Right kidney (tissue), 1 donor: Measurements from ENCODE around the gene IGDCC3.

ENCODE experiments used
- DNase-seq: peaks from one replicate; pipeline ENCODE4 v3.0.0-alpha.2; 2016

Gene IGDCC3

DNA sequence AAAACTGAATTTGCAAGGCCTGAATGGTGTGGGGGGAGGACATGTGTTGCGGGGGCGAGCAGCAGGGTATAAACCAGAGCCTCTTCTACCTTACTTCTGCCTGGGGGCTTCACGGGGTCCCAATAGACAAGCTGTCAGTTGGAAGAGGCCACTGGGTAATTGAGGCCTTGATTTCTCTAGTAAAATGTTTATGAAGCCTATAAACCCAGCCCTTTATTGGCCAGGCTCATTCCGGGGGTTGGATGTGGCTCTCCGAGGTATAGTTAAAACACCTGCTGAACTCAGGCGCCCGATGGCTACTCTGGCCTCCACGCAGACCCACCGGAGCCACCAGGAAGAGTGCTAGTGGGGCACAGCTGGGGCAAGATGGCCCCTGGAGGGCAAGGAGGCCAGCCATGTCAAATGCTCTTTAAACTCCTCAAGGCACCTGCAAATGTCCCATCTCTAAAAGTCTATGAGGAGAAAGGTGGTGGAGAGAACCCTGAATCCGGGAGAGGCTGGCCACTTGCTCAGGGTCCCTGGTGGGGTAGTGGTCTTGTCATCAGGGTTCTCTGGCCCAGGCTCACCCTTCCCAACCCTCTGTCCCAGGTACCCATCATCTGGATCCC, 34.3 kb downstream of the IGDCC3 start:
- DNase-seq: peak; percentile 1

- DNase-seq: no peak
These were observed 35.3 kb downstream of the IGDCC3 start for GRCh38 chr15:65342493-65342892.

- peak; percentile 49 for DNase-seq
These were observed 37.9 kb downstream of the IGDCC3 start for GRCh38 chr15:65339920-65340319.

DNA sequence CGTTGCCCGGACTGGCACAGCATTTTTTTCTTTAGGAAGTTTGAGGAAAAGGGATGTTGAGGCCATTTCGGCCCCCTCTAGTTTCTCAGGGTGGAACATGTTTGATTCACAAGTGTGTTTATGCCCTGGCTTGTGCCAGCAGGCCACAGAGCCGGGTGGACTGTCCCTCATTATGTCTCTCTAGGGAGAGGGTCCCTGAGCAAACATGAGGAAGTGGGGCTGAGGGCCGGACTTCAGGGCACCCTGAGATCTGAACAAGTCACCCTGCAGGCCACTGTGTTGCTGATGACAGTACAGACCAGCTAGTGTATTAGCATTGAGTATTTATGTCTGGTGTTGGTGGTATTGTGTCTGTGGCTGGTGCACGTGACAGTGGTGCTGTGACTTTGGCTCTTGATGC, 38.4 kb downstream of the IGDCC3 start:
- DNase-seq: no peak

GRCh38 chr15:65338823-65339222, 39.0 kb downstream of the IGDCC3 start:
- no peak for DNase-seq

- DNase-seq: no peak
These were observed 39.4 kb downstream of the IGDCC3 start for GRCh38 chr15:65338366-65338765.

DNA sequence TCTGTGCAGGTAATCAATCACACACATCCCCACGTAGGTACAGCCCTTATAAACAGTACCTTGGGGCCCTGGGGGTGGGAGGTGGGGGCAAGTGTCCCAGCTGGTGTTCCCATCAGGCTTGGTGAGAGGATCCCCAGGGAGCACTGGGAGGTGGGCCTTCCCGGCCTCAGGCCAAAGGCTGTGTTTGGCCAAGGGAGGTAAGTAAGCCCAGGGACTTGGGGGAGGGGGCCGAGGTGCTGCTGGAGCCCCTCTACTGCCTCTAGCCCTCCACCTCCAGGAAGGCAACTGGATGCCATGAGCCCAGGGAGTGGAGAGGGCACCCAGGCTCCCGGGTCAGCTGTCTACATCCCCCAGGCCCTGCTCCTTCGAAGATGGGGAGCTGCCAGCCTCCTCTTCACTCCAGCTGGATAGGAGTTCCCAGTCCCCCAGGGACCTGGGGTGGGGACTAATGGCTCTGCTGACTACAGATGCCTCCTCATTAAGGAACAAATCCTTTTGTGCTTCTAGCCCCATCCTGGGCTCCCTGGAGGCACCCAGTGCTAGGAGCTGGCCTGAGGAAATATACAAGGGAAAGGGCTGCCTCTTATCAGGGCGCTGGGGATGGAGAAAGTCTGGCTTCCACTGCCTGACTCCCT, 40.2 kb downstream of the IGDCC3 start:
- no peak for DNase-seq

- no peak for DNase-seq
These were observed 41.0 kb downstream of the IGDCC3 start for GRCh38 chr15:65336493-65337435.

- DNase-seq: no peak
These were observed 42.3 kb downstream of the IGDCC3 start for GRCh38 chr15:65335278-65336055.

DNA sequence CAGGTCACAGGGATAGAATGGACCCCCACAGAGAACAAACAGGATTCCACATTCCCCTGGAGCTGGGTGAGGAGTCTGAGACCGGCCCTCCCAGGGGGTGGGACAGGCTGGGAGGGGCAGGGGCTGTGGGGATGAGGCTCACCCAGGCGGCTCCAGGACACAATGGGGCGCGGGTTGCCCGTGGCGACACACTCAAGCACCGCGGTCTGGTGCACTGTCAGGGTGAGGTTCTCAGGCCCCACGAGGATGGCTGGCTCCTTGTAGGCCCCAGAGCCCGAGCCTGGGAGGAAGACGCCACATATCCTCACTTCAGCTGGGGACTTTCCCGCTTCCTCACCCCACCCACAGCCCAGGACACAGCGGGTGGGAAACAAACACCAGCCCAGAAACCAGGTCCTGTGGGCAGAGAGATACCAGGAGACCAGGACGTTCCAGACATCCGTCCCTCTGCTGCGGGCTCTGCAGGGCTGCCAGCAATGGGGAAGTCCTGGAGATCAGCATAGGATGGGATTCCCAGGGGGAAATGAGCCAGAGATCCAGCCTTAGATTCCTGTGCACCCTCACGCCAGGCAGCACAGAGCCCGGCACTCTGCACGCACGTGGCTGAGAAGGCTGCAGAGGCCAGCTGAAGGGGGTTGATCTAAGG, 43.1 kb downstream of the IGDCC3 start:
- DNase-seq: no peak

- DNase-seq: peak; percentile 3
These were observed 43.9 kb downstream of the IGDCC3 start for GRCh38 chr15:65333856-65334255.

GRCh38 chr15:65333148-65333820, 44.5 kb downstream of the IGDCC3 start:
- no peak for DNase-seq

GRCh38 chr15:65332391-65333147, 45.2 kb downstream of the IGDCC3 start:
- DNase-seq: peak; percentile 60

- DNase-seq: no peak
These were observed 46.0 kb downstream of the IGDCC3 start for GRCh38 chr15:65331811-65332210.

- no peak for DNase-seq
These were observed 46.7 kb downstream of the IGDCC3 start for GRCh38 chr15:65330934-65331645.

GRCh38 chr15:65329984-65330735, 47.6 kb downstream of the IGDCC3 start:
- DNase-seq: no peak

DNA sequence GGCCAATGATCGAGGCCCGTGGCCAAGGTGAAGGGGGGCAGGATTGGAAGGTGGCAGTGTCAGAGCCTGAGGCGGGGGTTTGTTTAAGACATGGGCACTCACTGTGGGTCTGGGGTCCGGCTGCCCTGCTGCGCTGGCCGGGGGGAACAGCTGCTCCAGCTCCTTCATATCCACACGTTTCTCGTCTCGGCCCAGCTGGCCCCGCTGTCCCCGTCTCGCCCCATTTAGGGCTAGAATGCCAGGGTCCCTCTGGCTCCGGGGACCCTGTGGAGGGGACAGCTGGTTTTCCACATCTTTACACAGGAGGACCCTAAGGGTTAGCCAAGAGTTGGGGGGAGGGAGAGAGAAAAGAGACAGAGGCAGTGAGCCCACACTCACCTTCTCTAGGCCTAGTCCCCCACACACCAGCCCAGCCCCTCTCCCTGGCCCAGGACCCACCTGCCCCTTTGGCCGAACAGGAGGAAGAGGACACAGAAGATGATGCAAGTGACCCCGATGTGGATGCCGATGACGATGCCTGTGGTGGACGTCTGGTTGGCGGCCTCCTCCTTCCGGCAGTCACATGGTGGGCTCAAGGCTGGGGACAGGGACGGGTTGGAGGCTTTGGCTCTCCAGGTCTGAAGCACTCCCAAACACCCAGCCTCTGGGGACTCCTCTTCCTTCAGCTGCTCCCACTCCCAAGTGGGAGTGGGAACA, 48.4 kb downstream of the IGDCC3 start:
- DNase-seq: no peak

DNA sequence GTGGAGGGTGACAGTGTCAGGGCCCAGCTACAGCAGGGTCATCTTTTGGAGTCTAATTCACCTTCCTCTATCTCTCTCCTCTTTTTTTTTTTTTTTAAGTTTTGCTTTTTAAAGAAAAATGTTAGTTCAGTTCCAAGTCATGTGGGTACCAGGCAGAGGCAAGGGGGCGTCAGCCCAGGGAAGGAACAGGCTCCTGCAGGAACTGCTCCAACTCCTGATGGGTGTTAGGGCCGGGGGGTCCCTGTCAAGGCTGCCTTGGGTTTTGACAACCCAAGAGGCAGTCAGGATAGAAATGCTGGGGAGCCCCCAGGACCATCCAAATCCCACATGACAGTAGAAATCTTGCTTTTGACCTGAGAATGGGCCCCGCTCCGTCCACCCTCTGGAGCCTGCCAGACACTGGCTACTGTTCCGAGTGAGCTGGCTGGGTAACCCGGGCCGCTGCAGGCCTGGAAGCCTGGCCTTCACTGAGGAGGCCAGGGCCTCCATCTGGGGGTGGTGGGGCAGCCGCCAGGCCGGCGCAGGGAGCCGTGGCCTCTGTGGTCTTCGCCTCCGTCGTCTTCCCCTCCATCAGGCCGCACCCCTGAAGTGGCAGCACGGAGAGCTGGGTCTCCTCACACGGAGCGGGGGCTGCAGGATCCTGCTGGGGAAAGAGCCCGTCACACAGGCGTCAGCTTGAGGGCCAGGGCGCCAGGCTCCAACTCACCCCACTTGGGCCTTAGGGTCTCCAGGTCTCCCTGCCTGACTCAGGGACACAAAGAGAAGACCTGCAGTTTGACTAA, 49.1 kb downstream of the IGDCC3 start:
- DNase-seq: no peak
